HL-60/S4 treated with phorbol 12-myristate 13-acetate at 8.2 ng/mL for 4 days and 3 days (cell line): ENCODE data around the gene SSB.
"Not testable (repeated sequence)": the region's sequence is repeated elsewhere in the genome, so short reads cannot be mapped to it uniquely, and the experiment has no call there.

Experiments
- in situ Hi-C: fragments of 300-500 bp; cut with MboI; formaldehyde crosslinking; loops from 2 replicates; pipeline ENCODE4 v1.15.0; 2022; ENCODE audit warnings: low sequenced_read_pairs

The SSB gene

GRCh38 chr2:169828141-169828811 is 29.6 kb downstream of the SSB start:
- in situ Hi-C loops: no loop called here

GRCh38 chr2:169834401-169834800 is 35.7 kb downstream of the SSB start:
- in situ Hi-C loops: no loop called here

DNA sequence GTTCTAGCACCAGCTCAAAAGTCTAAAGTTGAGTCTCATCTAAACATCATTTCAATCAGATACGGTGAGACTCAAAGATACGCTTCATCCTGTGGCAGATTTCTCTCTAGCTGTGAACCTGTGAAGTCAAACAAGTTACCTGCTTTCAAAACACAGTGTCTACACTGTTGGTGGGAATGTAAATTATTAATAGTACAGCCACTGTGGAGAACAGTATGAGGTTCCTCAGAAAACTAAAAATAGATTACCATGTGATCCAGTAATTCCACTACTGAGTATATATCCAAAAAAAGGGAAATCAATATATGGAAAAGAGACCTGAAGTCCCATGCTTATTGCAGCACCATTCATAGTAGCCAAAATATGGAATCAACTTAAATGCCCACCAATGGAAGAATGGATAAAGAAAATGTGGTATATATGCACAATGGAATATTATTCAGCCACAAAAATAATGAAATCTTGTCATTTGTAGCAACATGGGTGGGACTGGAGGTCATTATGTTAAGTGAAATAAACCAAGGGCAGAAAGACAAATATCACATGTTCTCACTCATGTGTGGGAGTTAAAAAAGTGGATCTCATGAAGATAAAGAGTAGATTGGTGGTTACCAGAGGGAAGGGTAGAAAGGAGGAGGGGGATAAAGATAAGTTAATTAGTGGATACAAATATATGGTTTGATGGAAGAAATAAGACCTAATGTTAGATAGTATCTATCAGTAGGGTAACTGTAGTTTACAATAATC is 40.2 kb downstream of the SSB start:
- in situ Hi-C loops: no loop called here

DNA sequence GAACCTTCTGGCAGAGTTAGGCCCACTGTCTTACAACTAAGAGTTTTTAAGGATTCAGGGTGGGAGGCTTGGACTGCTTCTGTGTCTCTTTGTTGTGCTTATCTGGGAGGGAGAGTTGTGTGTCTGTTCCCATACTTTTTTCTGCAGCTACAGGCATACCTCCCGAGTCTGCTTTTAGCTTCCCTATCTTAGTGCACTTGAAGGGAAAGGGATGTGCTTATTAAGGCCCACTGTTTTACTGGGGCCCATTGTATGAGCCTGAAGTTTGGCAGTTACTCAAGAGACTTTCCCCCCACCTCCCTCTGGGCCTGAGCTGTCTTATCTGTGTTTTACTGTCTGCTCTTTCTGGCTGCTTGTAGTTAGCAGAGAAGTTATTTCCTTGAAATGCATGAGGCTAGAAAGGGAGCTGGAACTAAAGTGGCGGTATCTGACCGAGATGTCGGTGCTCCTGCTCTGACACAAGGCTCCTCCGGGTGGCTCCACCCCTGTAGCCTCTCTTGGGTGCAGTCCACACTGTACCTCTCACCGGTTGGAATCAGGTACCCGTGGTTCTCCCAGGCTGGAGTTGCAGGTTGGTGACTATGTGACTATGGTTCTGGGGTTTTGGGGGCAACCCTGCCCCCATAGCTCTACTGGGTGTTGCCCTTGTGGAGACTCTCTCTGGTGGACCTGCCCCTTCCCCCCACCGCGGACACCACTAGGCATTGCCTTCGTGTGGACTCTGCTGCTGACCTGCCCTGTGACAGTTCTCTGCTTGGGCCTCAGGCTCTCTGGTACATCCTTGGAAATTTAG is 41.5 kb downstream of the SSB start:
- in situ Hi-C loops: no loop called here

DNA sequence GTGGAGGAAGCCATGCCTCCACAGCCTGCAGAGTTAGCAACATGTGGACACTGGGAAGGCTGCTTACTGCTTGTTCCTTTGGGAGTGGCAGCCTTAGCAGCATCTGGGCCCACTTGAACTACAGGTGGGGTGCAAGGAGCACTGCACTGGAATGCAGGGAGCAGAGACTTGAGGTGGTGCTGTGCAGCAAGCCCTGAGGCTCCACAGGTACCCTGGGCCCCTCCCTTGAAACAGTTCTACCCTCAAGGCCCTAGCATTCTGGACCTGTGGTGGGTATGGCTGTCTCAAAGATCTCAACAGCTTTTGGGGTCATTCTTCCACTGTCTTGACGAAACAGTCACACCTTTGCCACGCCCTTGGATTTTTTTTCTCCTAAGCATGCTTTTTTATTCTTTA is 42.1 kb downstream of the SSB start:
- in situ Hi-C loops: no loop called here

- in situ Hi-C loops: not testable (repeated sequence)
These were observed 43.0 kb downstream of the SSB start for GRCh38 chr2:169841625-169842024.

- in situ Hi-C loops: no loop called here
These were observed 46.3 kb downstream of the SSB start for GRCh38 chr2:169845016-169845415.

DNA sequence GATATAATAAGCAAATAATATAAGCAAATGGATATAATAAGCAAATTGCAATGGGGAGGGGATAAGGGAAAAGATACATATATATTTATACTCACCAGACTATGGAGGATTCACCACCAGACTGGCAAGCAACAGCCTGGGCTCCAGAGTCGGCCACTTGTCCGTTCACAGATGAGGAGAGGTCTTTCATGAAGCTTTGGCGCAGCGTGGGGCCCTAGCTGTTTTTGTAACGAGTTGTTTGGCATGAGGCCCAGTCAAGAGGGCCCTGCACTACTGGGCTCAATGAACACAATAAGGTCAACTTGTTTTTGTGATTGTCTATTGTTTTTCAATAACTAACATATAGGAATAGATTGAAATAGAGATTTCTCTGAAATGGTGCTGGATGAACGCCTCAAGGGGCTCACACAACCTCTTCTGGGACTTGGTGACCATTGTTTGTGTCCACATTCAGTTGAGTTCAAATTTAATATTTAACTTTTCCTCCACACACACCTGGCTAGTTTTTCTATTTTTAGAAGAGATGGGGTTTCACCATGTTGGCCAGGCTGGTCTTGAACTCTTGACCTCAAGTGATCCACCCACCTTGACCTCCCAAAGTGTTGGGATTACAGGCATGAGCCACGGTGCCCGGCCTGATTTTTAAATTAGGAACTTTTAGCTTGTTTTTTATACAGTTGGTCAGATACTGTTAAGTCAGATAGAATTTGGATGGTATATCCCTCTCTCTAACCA is 50.5 kb downstream of the SSB start:
- in situ Hi-C loops: not testable (repeated sequence)

DNA sequence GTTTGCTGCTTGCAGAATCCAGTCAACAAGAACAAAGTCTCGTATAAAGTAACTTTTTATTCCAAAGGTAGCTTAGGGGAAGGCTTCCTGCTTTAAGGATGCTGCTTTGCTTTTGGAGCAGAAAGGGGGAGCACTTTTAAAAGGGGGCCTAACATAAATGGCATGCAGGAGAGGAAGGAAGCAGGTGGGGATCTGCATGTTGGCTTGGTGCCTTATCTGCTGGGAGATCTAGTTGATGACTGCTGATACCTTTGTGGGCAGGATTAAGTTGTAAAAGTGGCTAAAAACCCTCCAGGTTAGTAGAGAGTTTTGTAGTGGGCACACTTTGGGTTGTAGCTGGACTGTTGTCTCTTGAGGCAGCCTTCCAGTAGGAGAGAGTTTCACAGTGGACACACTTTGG is 51.0 kb downstream of the SSB start:
- in situ Hi-C loops: no loop called here

GRCh38 chr2:169853041-169853668 is 54.5 kb downstream of the SSB start:
- in situ Hi-C loops: no loop called here

GRCh38 chr2:169855281-169856258 is 56.9 kb downstream of the SSB start:
- in situ Hi-C loops: not testable (repeated sequence)

DNA sequence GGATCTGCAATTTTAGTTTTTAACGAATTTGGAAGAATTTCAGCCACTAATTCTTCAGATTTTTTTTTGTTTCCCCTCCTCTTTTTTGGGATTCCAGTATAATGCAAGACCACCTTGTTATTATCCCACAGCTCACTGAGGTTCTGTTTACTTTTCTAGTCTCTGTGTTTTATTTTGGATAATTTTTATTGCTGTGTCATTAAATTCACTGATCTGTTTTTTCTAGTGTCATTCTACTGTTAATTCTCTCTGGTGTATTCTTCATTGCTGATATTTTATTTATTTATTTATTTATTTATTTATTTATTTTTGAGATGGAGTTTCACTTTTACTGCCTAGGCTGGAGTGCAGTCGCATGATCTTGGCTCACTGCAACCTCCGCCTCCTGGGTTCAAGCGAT is 60.8 kb downstream of the SSB start:
- in situ Hi-C loops: no loop called here

DNA sequence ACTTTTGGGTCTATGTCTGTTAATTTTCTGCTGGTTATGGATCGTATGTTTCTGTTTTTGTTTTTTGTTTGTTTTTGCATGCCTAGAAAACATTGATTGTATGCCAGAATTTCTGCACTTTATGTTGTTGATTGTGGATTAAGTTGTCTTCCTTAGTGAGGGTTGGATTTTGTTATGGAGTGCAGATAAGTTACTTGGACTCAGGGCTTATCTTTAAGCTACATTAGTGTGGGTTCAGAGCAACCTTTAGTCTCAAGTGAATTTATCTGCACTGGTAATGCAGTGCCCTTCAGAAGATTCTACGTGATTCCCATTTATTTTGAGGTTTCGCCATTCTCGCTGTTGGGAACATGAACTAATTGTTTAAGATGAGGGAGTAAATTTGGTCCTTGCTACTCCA is 61.5 kb downstream of the SSB start:
- in situ Hi-C loops: no loop called here
